Stimulated activated CD8-positive, alpha-beta memory T cell treated with anti-CD3 and anti-CD28 coated beads, Interleukin-7, amount 100 ng/mL, for 48 hours (primary cell): ENCODE data around the gene SEZ6L.
A peak's percentile ranks its signal among the peaks of the same experiment; 100 is the strongest.
"Not testable (repeated sequence)": the region's sequence is repeated elsewhere in the genome, so short reads cannot be mapped to it uniquely, and the experiment has no call there.

ENCODE experiments used
- DNase-seq, 2 donors: peaks; one replicate each; pipeline ENCODE4 v3.0.0-alpha.2; 2020; ENCODE audit warnings: low read depth in 1 of 2; ENCODE audit errors: extremely low read depth in 1 of 2

The SEZ6L gene

DNA sequence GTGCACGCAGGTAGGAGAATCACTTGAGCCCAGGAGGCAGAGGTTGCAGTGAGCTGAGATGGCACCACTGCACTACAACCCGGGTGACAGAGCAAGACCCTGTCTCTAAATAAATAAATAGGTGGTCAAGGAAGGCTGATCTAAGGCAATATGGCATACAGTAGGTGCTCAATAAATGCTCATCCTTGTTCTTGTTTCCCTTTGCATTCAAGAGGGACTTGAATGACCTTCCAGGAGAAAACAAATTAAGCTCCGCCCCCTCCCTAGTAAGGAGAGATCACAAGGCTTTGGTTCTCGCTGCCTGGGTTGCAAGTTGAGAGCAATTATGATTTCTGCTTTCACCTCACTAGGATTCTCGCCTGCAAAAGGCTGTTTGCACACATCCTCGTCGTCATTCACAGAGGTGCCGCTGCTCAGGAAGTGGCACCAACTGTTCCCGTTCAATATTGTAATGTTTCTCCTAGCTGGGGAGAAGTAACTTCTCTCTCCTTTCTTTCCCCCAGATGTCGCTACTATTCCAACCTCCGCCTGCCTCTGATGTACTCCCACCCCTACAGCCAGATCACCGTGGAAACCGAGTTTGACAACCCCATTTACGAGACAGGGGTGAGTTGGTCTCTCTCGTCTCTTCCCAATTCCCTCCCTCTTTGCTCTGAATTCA lies 208.0 kb downstream of the SEZ6L start:
- no peak for DNase-seq

- DNase-seq, result no peak
Observed at GRCh38 chr22:26380072-26380830, 211.0 kb downstream of the SEZ6L start.

DNA sequence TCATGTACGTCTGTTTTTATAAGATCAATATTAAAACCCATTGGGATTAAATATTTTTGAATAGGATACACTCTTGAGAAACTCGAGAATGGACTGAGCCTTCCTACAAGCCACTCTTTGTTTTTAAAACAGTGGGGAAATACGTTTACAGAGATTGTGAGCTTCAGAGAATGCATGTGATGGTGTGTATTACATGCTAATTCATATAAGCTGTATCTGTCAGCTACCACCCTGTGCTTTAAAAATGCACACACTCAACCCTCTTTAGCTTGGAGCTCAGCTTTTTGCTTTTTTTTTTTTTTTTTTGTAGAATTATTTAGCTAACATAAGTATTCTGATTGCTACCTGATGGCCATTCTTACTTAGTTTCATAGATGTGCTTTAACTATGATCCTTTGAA lies 213.5 kb downstream of the SEZ6L start:
- no peak for DNase-seq

DNA sequence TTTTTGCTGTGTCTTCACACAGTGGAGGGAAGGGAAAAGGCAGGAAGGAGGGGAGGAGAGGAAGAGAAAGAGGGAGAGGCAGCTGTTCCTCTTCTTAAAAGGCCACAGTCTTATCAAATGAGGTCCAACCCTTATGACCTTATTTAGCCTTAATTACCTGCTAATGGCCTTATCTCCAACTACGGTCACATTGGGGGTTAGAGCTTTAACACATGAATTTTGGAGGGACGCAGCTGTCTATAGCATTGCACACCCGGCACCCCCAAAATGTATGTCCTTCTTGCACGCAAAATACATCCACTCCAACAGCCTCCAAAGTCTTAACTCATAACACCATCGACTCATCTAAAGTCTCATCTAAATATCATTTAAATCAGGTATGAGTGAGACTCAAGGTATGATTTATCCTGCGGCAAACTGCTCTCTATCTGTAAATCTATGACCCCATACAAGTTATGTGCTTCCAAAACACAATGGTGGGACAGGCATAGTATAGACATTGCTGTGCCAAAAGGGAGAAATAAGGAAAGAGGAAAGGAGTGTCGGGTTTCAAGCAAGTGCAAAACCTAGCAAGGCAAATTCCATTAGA lies 214.8 kb downstream of the SEZ6L start:
- no peak for DNase-seq

DNA sequence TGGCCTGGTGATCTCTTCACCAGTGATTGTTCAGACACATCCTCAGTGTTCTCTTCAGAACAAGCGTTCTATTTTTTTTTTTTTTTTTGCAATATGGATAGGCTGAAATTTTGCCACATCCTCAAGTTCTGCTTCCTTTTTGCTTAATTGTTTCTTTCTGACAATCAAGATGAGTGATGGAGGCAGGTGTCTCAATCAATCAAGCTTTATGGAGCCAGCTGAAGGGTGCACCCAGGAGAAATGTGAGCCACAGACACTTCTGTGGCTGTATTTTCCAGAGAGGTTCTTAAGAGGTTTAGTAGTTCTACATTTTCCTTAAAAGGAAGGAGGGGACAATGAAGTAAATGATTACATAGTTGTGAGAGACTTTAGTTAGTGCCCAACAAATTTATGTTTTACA lies 215.9 kb downstream of the SEZ6L start:
- DNase-seq, result no peak

DNA sequence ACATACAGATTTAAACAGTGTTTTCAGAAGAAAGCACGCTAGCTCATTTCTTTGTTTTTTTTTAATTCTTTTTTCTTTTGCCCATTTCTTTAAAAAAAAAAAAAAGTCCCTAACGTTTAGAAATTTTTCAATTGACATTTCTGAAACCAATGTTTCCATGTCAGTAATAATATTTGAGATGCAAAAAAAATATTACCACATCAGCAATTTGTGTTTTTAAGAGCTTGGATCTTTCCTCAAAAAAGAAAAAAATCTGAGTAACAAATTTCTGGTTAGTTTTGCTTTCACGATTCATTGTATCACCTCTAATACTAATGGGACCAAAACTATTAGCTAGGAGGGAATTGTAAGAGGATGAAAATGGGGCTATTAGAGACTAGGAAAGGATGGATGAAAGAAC lies 219.9 kb downstream of the SEZ6L start:
- DNase-seq, result no peak

- DNase-seq, result no peak
Observed at GRCh38 chr22:26391091-26391490, 221.8 kb downstream of the SEZ6L start.

DNA sequence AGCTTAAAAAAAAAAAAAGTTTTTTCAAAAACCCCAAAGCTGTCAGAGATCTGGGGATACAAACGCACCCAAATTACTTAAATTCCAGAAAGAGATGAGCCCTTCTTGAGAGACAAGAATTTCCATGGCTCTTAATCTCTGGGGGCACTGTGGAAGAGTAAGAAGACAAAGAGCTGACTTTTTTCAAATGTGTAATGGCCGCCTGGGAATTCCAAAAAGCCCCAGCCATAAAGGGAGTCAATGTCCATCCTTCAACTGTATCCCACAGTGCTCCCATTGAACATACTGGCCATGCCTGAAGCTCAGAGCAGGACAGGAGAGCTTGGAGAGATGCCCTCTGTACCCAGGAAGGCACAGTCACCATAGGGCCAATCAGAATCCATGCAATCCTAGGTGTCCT lies 222.4 kb downstream of the SEZ6L start:
- DNase-seq, result no peak

GRCh38 chr22:26393929-26394328 lies 224.7 kb downstream of the SEZ6L start:
- DNase-seq, result no peak

DNA sequence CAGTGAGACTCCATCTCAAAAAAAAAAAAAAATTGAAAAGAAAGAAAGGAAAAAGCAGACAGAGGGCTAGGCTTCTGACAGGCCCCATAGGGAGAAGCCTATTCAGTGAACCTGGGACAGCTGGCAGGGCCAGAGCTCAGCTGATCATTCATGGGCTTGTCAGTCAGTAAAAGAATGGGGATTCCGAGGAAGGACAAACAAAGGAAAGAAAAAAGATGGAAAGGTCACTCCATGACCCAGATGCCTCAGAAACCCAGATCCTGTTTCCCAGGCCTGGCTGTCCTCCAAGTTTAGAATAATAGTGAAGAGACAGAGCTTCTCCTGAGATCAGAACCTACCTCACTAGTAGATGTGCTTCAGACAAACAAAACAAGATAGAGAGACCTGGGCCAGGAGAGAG lies 225.5 kb downstream of the SEZ6L start:
- no peak for DNase-seq

- DNase-seq, result no peak
Observed at GRCh38 chr22:26395926-26396325, 226.7 kb downstream of the SEZ6L start.

GRCh38 chr22:26398741-26399153 lies 229.5 kb downstream of the SEZ6L start:
- peak in 1 of 2 donors; percentile 37 for DNase-seq

DNA sequence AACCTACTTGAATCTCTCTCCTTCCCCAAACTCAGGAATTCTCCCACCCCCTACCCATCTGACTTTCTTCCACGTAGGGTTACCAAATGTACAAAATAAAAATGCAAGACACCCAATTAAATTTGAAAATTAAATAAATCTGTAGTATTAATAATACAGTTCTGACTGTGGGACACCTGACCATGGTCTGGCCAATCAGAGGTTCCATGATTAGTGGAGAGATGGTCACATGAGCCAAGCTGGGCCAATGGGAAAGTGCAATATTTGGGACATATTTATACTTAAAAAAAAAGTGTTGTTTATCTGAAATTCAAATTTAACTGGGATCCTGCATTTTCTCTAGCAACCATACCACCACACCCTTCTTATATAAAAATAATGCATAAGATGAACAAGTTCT lies 230.0 kb downstream of the SEZ6L start:
- DNase-seq, result no peak

DNA sequence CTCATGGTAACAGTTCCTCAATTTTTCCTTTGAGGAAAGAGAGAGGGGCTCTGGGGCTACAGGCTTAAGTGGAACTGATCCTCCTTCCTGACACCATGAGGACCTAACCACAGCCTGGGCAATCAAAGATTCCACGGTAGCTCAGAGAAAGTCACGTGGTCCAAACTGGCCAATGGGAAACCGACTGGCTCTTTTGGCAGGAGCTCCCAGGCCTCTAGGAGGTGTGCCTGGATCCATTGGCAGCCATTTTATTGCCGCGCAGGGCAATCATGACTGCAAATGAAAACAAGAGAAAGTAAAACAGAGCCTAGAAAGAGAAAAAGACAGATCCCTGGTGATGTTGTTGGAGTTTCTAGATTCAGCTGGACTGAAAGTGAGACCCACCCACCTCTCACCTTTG lies 232.5 kb downstream of the SEZ6L start:
- DNase-seq, result no peak

DNA sequence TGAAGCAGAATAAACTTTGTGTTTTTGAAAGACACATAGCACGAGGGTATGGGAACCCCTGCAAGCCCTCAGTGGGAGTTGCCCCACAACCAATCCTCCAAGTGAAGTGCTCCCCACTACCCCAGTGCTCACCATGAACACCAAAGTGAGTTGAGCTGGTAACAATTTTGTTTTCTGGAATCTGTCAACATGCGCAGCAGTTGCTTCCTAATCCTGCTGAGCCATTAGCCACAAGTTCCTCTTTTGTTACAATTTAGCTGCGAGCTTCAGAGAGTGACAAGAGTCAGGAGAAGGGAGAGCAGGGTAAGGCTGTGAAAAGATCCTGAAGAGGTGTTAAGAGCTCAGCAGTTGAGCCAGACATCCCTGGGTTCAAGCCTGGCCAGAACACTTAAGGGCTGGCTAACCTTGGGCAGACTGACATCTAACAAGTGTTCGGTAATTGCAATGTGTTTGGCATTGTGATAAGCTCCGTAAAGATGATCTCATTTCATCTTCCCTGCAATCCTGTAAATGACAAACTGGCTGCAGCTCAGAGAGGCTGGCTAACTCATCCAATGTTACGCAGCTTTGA lies 235.7 kb downstream of the SEZ6L start:
- no peak for DNase-seq

DNA sequence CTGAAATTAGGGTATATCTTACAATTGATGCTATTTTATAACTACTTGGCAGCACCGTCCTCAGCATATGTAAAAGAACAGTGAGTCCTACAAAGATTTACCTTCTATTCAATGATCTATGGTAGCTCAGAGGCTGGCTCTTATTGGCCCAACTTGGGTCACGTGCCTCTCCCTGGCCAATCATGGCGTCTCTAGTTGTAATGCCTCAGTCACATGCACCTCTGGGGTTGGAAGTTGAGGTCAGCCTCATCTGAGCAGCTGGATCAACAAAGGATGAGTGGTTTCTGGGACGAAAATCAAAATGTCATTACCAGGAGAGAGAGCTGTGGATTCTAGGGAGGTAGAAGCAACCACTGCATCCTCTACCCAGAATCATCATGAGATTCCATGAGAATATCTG lies 236.9 kb downstream of the SEZ6L start:
- DNase-seq, result no peak

GRCh38 chr22:26408562-26409220 lies 239.4 kb downstream of the SEZ6L start:
- not testable (repeated sequence) for DNase-seq

- no peak for DNase-seq
Observed at GRCh38 chr22:26409719-26410335, 240.6 kb downstream of the SEZ6L start.

- no peak for DNase-seq
Observed at GRCh38 chr22:26410386-26410785, 241.1 kb downstream of the SEZ6L start.

GRCh38 chr22:26414347-26414746 lies 245.1 kb downstream of the SEZ6L start:
- DNase-seq, result no peak

GRCh38 chr22:26416256-26416655 lies 247.0 kb downstream of the SEZ6L start:
- no peak for DNase-seq
